WTC11 (cell line): ENCODE results near the gene AKAP13. TPM values are rescaled to one million over a fixed set of nuclear protein-coding genes. Genes with fewer than 3 reads are reported as not detected.

ENCODE experiments used
- ATAC-seq: fragments of 200-7000 bp; cut with Tn5 transposase; 2 replicates; pipeline ENCODE4 v1.10.0; 2021; ENCODE audit warnings: mild to moderate bottlenecking, moderate library complexity
- CTCF ChIA-PET: fragments of 300-600 bp; sonication (Branson Sonifier 250); formaldehyde crosslinking; loops from one replicate; lab custom pipeline; 2021; ENCODE audit warnings: antibody characterized with exemption; lab: Charles Lee
- POLR2A ChIA-PET: fragments of 350-600 bp; sonication (Branson Sonifier 250); formaldehyde crosslinking; loops from one replicate; lab custom pipeline; 2021; ENCODE audit warnings: antibody characterized with exemption; lab: Charles Lee
- DNase-seq: peaks from one replicate; pipeline ENCODE4 v3.0.0; 2021; ENCODE audit warnings: low spot score
- H3K27ac Mint-ChIP-seq: 2 replicates; pipeline ENCODE4 v1.8.0; 2021; ENCODE audit warnings: mixed read lengths
- H3K27me3 Mint-ChIP-seq: 2 replicates; pipeline ENCODE4 v1.8.0; 2021; ENCODE audit warnings: low read depth, mild to moderate bottlenecking, moderate library complexity, mixed read lengths
- H3K36me3 Mint-ChIP-seq: 2 replicates; pipeline ENCODE4 v1.8.0; 2021; ENCODE audit warnings: mixed read lengths
- H3K4me1 Mint-ChIP-seq: 2 replicates; pipeline ENCODE4 v1.8.0; 2022; ENCODE audit warnings: mixed read lengths
- H3K4me3 Mint-ChIP-seq: 2 replicates; pipeline ENCODE4 v1.8.0; 2021; ENCODE audit warnings: mild to moderate bottlenecking, moderate library complexity, mixed read lengths
- H3K9me3 Mint-ChIP-seq: 2 replicates; pipeline ENCODE4 v1.8.0; 2021; ENCODE audit warnings: mixed read lengths
- ESRRA ChIP-seq: sonication (generic); formaldehyde crosslinking; IDR thresholded peaks from 2 replicates; pipeline ENCODE4 v1.8.1; 2022; ENCODE audit warnings: mild to moderate bottlenecking, missing genetic modification reagents, borderline replicate concordance
- GABPB1 ChIP-seq: sonication (generic); formaldehyde crosslinking; IDR thresholded peaks from 2 replicates; pipeline ENCODE4 v1.8.1; 2023; ENCODE audit warnings: mild to moderate bottlenecking, missing genetic modification reagents
- IRF2 ChIP-seq: sonication (generic); formaldehyde crosslinking; IDR thresholded peaks from 2 replicates; pipeline ENCODE4 v1.8.0; 2022; ENCODE audit warnings: low read depth, missing genetic modification reagents, borderline replicate concordance
- MXD4 ChIP-seq: fragments of 250-450 bp; sonication (Bioruptor Pico); IDR thresholded peaks from 2 replicates; pipeline ENCODE4 v1.8.0; 2021; ENCODE audit warnings: mild to moderate bottlenecking, moderate library complexity, borderline replicate concordance
- MYBL2 ChIP-seq: sonication (generic); formaldehyde crosslinking; IDR thresholded peaks from 2 replicates; pipeline ENCODE4 v1.8.1; 2023; ENCODE audit warnings: mild to moderate bottlenecking, moderate library complexity, missing genetic modification reagents
- NFE2L1 ChIP-seq: sonication (generic); formaldehyde crosslinking; IDR thresholded peaks from 2 replicates; pipeline ENCODE4 v1.8.1; 2023; ENCODE audit warnings: missing genetic modification reagents
- NFYB ChIP-seq: sonication (generic); formaldehyde crosslinking; conservative IDR thresholded peaks from 2 replicates; pipeline ENCODE4 v1.8.0; 2022; ENCODE audit warnings: low read depth, missing genetic modification reagents
- RELA ChIP-seq: sonication (generic); formaldehyde crosslinking; IDR thresholded peaks from 2 replicates; pipeline ENCODE4 v1.8.1; 2022; ENCODE audit warnings: missing genetic modification reagents, mild to moderate bottlenecking, borderline replicate concordance
- SP1 ChIP-seq: sonication (generic); formaldehyde crosslinking; conservative IDR thresholded peaks from 2 replicates; pipeline ENCODE4 v1.8.1; 2022; ENCODE audit warnings: missing genetic modification reagents
- TEAD4 ChIP-seq: sonication (generic); formaldehyde crosslinking; IDR thresholded peaks from 2 replicates; pipeline ENCODE4 v1.8.0; 2022; ENCODE audit warnings: mild to moderate bottlenecking, missing genetic modification reagents
- ZBTB21 ChIP-seq: sonication (generic); formaldehyde crosslinking; IDR thresholded peaks from 2 replicates; pipeline ENCODE4 v1.8.1; 2023; ENCODE audit warnings: mild to moderate bottlenecking, missing genetic modification reagents, borderline replicate concordance
- ZNF219 ChIP-seq: sonication (generic); formaldehyde crosslinking; IDR thresholded peaks from 2 replicates; pipeline ENCODE4 v1.8.0; 2023; ENCODE audit warnings: missing genetic modification reagents, mild to moderate bottlenecking, borderline replicate concordance
- ZNF232 ChIP-seq: sonication (generic); formaldehyde crosslinking; IDR thresholded peaks from 2 replicates; pipeline ENCODE4 v1.8.0; 2022; ENCODE audit warnings: mild to moderate bottlenecking, missing genetic modification reagents
- ZNF263 ChIP-seq: sonication (generic); formaldehyde crosslinking; IDR thresholded peaks from 2 replicates; pipeline ENCODE4 v1.8.1; 2022; ENCODE audit warnings: low read depth, mild to moderate bottlenecking, moderate library complexity, missing genetic modification reagents
- total RNA-seq: library from RNA; stranded (reverse); gene quantifications from 3 replicates; pipeline ENCODE4 v1.2.3, GENCODE V29; 2021
- TF ChIP-seq, protein P1 (sequence below): sonication (generic); formaldehyde crosslinking; IDR thresholded peaks from 2 replicates; pipeline ENCODE4 v1.8.1; 2022; ENCODE audit warnings: low read depth, mild to moderate bottlenecking, moderate library complexity, missing genetic modification reagents, borderline replicate concordance
- TF ChIP-seq, protein P2 (sequence below): sonication (generic); formaldehyde crosslinking; IDR thresholded peaks from 2 replicates; pipeline ENCODE4 v1.8.0; 2022; ENCODE audit warnings: mild to moderate bottlenecking, missing genetic modification reagents
- TF ChIP-seq, protein P3 (sequence below): sonication (generic); formaldehyde crosslinking; IDR thresholded peaks from 2 replicates; pipeline ENCODE4 v1.8.0; 2023; ENCODE audit warnings: missing genetic modification reagents
- TF ChIP-seq, protein P4 (sequence below): fragments of 200-600 bp; IDR thresholded peaks from 2 replicates; pipeline ENCODE4 v1.8.0; 2022; ENCODE audit warnings: antibody characterized with exemption
- TF ChIP-seq, protein P5 (sequence below): sonication (generic); formaldehyde crosslinking; IDR thresholded peaks from 2 replicates; pipeline ENCODE4 v1.8.0; 2022; ENCODE audit warnings: mild to moderate bottlenecking, missing genetic modification reagents
- TF ChIP-seq, protein P6 (sequence below): fragments of 250-450 bp; sonication (Bioruptor Pico); IDR thresholded peaks from 2 replicates; pipeline ENCODE4 v1.9.0; 2021; ENCODE audit warnings: mild to moderate bottlenecking
- TF ChIP-seq, protein P7 (sequence below): fragments of 250-450 bp; sonication (Bioruptor Pico); IDR thresholded peaks from 2 replicates; pipeline ENCODE4 v2.1.2; 2022; ENCODE audit warnings: mild to moderate bottlenecking, moderate library complexity

The AKAP13 gene
- total RNA-seq, 1 experiment from 2014 or later = 50.3 TPM

DNA sequence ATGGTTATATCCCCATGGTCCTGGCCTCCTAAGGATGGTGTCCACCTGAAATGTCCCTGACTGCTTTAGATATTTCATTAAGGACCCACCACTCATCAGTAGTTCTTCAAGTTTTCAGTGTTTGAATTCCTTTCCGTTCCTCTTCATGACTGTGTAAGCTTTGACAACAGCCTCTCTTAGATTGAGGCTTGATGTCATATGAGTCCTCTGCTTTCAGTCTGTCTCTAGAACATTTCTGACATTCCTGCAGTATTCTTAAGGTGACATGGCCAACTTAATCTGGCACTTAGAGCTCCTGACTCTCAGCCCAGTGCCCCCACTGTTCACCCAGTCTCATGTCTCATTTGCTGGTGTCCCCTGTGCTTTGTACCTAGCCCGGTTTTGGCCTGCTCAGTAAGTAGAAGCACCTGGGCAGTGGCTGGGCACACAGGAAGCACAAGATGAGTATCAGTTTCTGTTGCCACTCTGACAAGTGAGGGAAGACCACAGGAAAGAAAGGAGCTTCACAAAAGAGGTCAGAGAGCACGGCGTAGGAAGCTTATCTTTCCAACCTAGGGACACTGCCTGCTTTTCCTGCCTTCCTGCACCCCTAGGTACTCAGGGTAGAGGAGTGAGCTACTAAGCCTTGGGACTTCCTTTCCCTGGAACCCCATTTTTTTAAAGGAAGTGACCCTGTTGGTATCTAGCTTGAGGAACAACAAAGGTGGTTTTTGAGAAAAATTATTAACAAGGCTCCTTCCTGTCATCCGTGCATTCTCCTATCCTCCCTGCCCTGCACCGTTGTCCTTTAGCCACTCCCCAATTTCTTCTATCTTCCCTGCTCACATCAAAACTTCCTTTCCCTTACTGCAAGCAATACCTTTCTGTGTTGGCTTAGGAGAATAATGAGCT, 311.2 kb downstream of the AKAP13 start:
- Mint-ChIP-seq H3K4me1 (peaks cover 24% of the 10 kb centered on the region), H3K9me3 (no peaks in the 10 kb centered on the region), H3K27ac (peak overlapping the region; percentile 53), H3K4me3 (no peak overlapping the region), H3K27me3 (no peaks in the 10 kb centered on the region), H3K36me3 (peaks cover 10% of the 10 kb centered on the region)
- POLR2A ChIA-PET = no interaction called here
- no peak for DNase-seq
- no peak for ATAC-seq
- CTCF ChIA-PET = no interaction called here
- no peak for TF ChIP-seq SP1 (CRISPR knock-in tag)
- TF ChIP-seq, protein P1, sequence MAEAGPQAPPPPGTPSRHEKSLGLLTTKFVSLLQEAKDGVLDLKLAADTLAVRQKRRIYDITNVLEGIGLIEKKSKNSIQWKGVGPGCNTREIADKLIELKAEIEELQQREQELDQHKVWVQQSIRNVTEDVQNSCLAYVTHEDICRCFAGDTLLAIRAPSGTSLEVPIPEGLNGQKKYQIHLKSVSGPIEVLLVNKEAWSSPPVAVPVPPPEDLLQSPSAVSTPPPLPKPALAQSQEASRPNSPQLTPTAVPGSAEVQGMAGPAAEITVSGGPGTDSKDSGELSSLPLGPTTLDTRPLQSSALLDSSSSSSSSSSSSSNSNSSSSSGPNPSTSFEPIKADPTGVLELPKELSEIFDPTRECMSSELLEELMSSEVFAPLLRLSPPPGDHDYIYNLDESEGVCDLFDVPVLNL (CRISPR knock-in tag) = no peak
- TF ChIP-seq, protein P2, sequence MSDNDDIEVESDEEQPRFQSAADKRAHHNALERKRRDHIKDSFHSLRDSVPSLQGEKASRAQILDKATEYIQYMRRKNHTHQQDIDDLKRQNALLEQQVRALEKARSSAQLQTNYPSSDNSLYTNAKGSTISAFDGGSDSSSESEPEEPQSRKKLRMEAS (CRISPR knock-in tag) = no peak
- TF ChIP-seq ZNF263 = no peak
- TF ChIP-seq GABPB1 (CRISPR knock-in tag) = no peak
- TF ChIP-seq, protein P3, sequence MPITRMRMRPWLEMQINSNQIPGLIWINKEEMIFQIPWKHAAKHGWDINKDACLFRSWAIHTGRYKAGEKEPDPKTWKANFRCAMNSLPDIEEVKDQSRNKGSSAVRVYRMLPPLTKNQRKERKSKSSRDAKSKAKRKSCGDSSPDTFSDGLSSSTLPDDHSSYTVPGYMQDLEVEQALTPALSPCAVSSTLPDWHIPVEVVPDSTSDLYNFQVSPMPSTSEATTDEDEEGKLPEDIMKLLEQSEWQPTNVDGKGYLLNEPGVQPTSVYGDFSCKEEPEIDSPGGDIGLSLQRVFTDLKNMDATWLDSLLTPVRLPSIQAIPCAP (CRISPR knock-in tag) = no peak
- TF ChIP-seq ZBTB21 (CRISPR knock-in tag) = no peak
- TF ChIP-seq NFE2L1 (CRISPR knock-in tag) = no peak
- no peak for TF ChIP-seq ZNF219 (CRISPR knock-in tag)
- no peak for TF ChIP-seq ESRRA (CRISPR knock-in tag)
- TF ChIP-seq TEAD4 (CRISPR knock-in tag) = no peak
- TF ChIP-seq MXD4 (CRISPR knock-in tag) = no peak
- TF ChIP-seq, protein P4, sequence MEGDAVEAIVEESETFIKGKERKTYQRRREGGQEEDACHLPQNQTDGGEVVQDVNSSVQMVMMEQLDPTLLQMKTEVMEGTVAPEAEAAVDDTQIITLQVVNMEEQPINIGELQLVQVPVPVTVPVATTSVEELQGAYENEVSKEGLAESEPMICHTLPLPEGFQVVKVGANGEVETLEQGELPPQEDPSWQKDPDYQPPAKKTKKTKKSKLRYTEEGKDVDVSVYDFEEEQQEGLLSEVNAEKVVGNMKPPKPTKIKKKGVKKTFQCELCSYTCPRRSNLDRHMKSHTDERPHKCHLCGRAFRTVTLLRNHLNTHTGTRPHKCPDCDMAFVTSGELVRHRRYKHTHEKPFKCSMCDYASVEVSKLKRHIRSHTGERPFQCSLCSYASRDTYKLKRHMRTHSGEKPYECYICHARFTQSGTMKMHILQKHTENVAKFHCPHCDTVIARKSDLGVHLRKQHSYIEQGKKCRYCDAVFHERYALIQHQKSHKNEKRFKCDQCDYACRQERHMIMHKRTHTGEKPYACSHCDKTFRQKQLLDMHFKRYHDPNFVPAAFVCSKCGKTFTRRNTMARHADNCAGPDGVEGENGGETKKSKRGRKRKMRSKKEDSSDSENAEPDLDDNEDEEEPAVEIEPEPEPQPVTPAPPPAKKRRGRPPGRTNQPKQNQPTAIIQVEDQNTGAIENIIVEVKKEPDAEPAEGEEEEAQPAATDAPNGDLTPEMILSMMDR = no peak

DNA sequence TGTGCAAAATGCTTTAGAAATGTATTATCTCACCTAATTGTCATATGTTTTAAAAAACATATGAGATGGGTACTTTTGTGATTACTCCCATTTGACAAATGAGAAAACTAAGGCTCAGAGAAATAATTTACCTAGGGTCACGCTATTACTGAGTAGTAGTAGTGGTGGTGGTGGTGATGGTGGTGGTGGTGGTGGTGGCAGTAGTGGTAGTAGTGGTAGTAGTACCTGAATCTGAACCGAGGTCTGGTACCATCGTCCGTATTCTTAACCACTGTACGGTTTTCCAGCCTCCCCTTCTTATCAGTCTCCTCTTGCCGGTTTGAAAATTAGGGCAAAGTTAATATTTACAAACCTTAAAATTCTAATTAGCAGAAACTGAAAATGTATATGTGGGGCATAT, 311.9 kb downstream of the AKAP13 start:
- peaks cover 24% of the 10 kb centered on the region for H3K4me1 Mint-ChIP-seq
- CTCF ChIA-PET = no interaction called here
- no peaks in the 10 kb centered on the region for H3K27me3 Mint-ChIP-seq
- DNase-seq = no peak
- H3K27ac Mint-ChIP-seq = no peak overlapping the region
- POLR2A ChIA-PET = no interaction called here
- H3K9me3 Mint-ChIP-seq = no peaks in the 10 kb centered on the region
- H3K36me3 Mint-ChIP-seq = peaks cover 10% of the 10 kb centered on the region
- H3K4me3 Mint-ChIP-seq = no peak overlapping the region
- ATAC-seq = no peak
- no peak for TF ChIP-seq NFYB (CRISPR knock-in tag)
- no peak for TF ChIP-seq ESRRA (CRISPR knock-in tag)
- TF ChIP-seq, protein P5, sequence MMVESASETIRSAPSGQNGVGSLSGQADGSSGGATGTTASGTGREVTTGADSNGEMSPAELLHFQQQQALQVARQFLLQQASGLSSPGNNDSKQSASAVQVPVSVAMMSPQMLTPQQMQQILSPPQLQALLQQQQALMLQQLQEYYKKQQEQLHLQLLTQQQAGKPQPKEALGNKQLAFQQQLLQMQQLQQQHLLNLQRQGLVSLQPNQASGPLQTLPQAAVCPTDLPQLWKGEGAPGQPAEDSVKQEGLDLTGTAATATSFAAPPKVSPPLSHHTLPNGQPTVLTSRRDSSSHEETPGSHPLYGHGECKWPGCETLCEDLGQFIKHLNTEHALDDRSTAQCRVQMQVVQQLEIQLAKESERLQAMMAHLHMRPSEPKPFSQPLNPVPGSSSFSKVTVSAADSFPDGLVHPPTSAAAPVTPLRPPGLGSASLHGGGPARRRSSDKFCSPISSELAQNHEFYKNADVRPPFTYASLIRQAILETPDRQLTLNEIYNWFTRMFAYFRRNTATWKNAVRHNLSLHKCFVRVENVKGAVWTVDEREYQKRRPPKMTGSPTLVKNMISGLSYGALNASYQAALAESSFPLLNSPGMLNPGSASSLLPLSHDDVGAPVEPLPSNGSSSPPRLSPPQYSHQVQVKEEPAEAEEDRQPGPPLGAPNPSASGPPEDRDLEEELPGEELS = no peak
- no peak for TF ChIP-seq ZNF232 (CRISPR knock-in tag)
- TF ChIP-seq RELA = no peak
- TF ChIP-seq MYBL2 (CRISPR knock-in tag) = no peak
- TF ChIP-seq, protein P6, sequence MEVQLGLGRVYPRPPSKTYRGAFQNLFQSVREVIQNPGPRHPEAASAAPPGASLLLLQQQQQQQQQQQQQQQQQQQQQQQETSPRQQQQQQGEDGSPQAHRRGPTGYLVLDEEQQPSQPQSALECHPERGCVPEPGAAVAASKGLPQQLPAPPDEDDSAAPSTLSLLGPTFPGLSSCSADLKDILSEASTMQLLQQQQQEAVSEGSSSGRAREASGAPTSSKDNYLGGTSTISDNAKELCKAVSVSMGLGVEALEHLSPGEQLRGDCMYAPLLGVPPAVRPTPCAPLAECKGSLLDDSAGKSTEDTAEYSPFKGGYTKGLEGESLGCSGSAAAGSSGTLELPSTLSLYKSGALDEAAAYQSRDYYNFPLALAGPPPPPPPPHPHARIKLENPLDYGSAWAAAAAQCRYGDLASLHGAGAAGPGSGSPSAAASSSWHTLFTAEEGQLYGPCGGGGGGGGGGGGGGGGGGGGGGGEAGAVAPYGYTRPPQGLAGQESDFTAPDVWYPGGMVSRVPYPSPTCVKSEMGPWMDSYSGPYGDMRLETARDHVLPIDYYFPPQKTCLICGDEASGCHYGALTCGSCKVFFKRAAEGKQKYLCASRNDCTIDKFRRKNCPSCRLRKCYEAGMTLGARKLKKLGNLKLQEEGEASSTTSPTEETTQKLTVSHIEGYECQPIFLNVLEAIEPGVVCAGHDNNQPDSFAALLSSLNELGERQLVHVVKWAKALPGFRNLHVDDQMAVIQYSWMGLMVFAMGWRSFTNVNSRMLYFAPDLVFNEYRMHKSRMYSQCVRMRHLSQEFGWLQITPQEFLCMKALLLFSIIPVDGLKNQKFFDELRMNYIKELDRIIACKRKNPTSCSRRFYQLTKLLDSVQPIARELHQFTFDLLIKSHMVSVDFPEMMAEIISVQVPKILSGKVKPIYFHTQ (CRISPR knock-in tag) = no peak
- TF ChIP-seq IRF2 (CRISPR knock-in tag) = no peak
- TF ChIP-seq, protein P7, sequence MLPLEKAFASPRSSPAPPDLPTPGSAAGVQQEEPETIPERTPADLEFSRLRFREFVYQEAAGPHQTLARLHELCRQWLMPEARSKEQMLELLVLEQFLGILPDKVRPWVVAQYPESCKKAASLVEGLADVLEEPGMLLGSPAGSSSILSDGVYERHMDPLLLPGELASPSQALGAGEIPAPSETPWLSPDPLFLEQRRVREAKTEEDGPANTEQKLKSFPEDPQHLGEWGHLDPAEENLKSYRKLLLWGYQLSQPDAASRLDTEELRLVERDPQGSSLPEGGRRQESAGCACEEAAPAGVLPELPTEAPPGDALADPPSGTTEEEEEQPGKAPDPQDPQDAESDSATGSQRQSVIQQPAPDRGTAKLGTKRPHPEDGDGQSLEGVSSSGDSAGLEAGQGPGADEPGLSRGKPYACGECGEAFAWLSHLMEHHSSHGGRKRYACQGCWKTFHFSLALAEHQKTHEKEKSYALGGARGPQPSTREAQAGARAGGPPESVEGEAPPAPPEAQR (CRISPR knock-in tag) = no peak
